8988T (cell line): ENCODE measurements around the gene WDSUB1.

ENCODE experiments used
- DNase-seq: peaks from one replicate; pipeline ENCODE4 v3.0.0; 2011

Gene WDSUB1

GRCh38 chr2:159265171-159265576, 21.3 kb downstream of the WDSUB1 start:
- no peak for DNase-seq

GRCh38 chr2:159262904-159263303, 23.6 kb downstream of the WDSUB1 start:
- no peak for DNase-seq

GRCh38 chr2:159262226-159262625, 24.3 kb downstream of the WDSUB1 start:
- no peak for DNase-seq

- no peak for DNase-seq
These were observed 30.3 kb downstream of the WDSUB1 start for GRCh38 chr2:159256159-159256558.

- no peak for DNase-seq
These were observed 33.6 kb downstream of the WDSUB1 start for GRCh38 chr2:159252905-159253304.

- no peak for DNase-seq
These were observed 35.0 kb downstream of the WDSUB1 start for GRCh38 chr2:159251296-159252173.

- DNase-seq: no peak
These were observed 36.4 kb downstream of the WDSUB1 start for GRCh38 chr2:159249990-159250715.

GRCh38 chr2:159246325-159246988, 40.0 kb downstream of the WDSUB1 start:
- no peak for DNase-seq

- no peak for DNase-seq
These were observed 43.0 kb downstream of the WDSUB1 start for GRCh38 chr2:159243529-159243928.

- DNase-seq: no peak
These were observed 51.6 kb downstream of the WDSUB1 start for GRCh38 chr2:159234868-159235267.

- no peak for DNase-seq
These were observed 53.9 kb downstream of the WDSUB1 start for GRCh38 chr2:159232456-159233170.

- DNase-seq: no peak
These were observed 56.2 kb downstream of the WDSUB1 start for GRCh38 chr2:159230145-159230877.

GRCh38 chr2:159229476-159230144, 56.9 kb downstream of the WDSUB1 start:
- DNase-seq: no peak

GRCh38 chr2:159228081-159228581, 58.4 kb downstream of the WDSUB1 start:
- DNase-seq: no peak

GRCh38 chr2:159227467-159227866, 59.0 kb downstream of the WDSUB1 start:
- no peak for DNase-seq

GRCh38 chr2:159226608-159227385, 59.7 kb downstream of the WDSUB1 start:
- DNase-seq: no peak

GRCh38 chr2:159226059-159226461, 60.4 kb downstream of the WDSUB1 start:
- DNase-seq: no peak

GRCh38 chr2:159225025-159226016, 61.2 kb downstream of the WDSUB1 start:
- DNase-seq: no peak
